Hepatocyte (in vitro differentiated cells): ENCODE data around the gene FHIP1A. TPM values are rescaled to one million over a fixed set of nuclear protein-coding genes. Genes with fewer than 3 reads are reported as not detected.

ENCODE experiments used
- DNase-seq: peaks from one replicate; pipeline ENCODE4 v3.0.0-alpha.2; 2016; ENCODE audit warnings: low spot score
- H2AFZ ChIP-seq: fragments of 200-600 bp; sonication (generic); 2 replicates; pipeline ENCODE4 v1.6.0; 2016; ENCODE audit warnings: antibody characterized with exemption, mild to moderate bottlenecking
- H3K27ac ChIP-seq: fragments of 200-600 bp; sonication (generic); 2 replicates; pipeline ENCODE4 v1.5.1; 2016; ENCODE audit warnings: mild to moderate bottlenecking
- H3K27me3 ChIP-seq: fragments of 200-600 bp; sonication (generic); 2 replicates; pipeline ENCODE4 v1.6.1; 2016
- H3K36me3 ChIP-seq: fragments of 200-600 bp; sonication (generic); replicated peaks from 2 replicates; pipeline ENCODE4 v1.5.1; 2016; ENCODE audit warnings: low read depth; ENCODE audit not compliant: insufficient read depth
- H3K4me1 ChIP-seq: fragments of 200-600 bp; sonication (generic); 2 replicates; pipeline ENCODE4 v1.5.1; 2016; ENCODE audit warnings: mild to moderate bottlenecking, moderate library complexity; ENCODE audit not compliant: insufficient read depth
- H3K4me2 ChIP-seq: fragments of 200-600 bp; sonication (generic); 2 replicates; pipeline ENCODE4 v1.6.0; 2016
- H3K4me3 ChIP-seq: fragments of 200-600 bp; sonication (generic); 2 replicates; pipeline ENCODE4 v1.5.1; 2016; ENCODE audit warnings: mild to moderate bottlenecking
- H3K79me2 ChIP-seq: fragments of 200-600 bp; sonication (generic); 2 replicates; pipeline ENCODE4 v1.6.0; 2017; ENCODE audit warnings: mild to moderate bottlenecking
- H3K9me2 ChIP-seq: fragments of 200-600 bp; sonication (generic); replicated peaks from 2 replicates; pipeline ENCODE4 v1.6.0; 2017; ENCODE audit warnings: mild to moderate bottlenecking; ENCODE audit not compliant: insufficient read depth
- H3K9me3 ChIP-seq: fragments of 200-600 bp; sonication (generic); 2 replicates; pipeline ENCODE4 v1.5.1; 2016; ENCODE audit warnings: low read depth, mild to moderate bottlenecking
- H4K20me1 ChIP-seq: fragments of 200-600 bp; sonication (generic); 2 replicates; pipeline ENCODE4 v1.6.0; 2016; ENCODE audit warnings: mild to moderate bottlenecking; ENCODE audit not compliant: insufficient read depth, poor library complexity, severe bottlenecking
- EZH2 ChIP-seq: fragments of 200-600 bp; sonication (generic); IDR thresholded peaks from 2 replicates; pipeline ENCODE4 v1.6.1; 2016; ENCODE audit warnings: antibody characterized with exemption, mild to moderate bottlenecking, borderline replicate concordance
- EZH2phosphoT487 ChIP-seq: fragments of 200-600 bp; sonication (generic); IDR thresholded peaks from one replicate; pipeline ENCODE4 v1.6.1; 2018; ENCODE audit warnings: antibody characterized with exemption, mild to moderate bottlenecking, low read depth, moderate library complexity; ENCODE audit not compliant: unreplicated experiment, severe bottlenecking
- WGBS: methylation state at CpG from one replicate; pipeline ENCODE4 v1.1.6; 2016; ENCODE audit warnings: low lambda C conversion rate; ENCODE audit errors: missing lambda C conversion rate; 5-methylcytosine and 5-hydroxymethylcytosine counted together
- polyA plus RNA-seq: library from polyadenylated mRNA; unstranded; fragments of >200 nt; fragmentation: Nextera tagmentation; extraction: Ambion mirVana; gene quantifications from 2 replicates; pipeline ENCODE4 v1.2.1, GENCODE V29; 2016
- total RNA-seq: library from RNA; depleted of rRNA; stranded (reverse); fragments of >200 nt; gene quantifications from 2 replicates; pipeline ENCODE4 v1.2.3, GENCODE V29; 2014
- TF ChIP-seq, protein P1 (sequence below): fragments of 200-600 bp; sonication (generic); IDR thresholded peaks from 2 replicates; pipeline ENCODE4 v1.5.1; 2016; ENCODE audit warnings: antibody characterized with exemption, mild to moderate bottlenecking; ENCODE audit not compliant: poor library complexity

The FHIP1A gene
- total and polyA plus RNA-seq, 2 experiments from 2014 or later: 1.8 to 7.1 TPM

DNA sequence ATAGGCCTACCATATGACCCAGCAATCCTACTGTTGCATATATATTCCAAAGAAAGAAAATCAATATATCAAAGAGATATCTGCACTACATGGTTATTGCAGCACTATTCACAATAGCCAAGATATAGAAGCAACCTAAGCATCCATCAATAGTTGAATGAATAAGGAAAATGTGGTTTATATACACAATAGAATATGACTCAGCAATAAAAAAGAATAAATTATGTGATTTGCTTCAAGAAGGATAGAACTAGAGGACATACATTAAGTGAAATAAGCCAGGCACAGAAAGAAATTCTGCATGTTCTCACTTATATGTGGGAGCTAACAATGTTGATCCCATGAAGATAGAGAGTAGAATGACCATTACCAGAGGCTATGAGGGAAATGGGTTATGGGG lies 13.1 kb upstream of the FHIP1A start:
- no peak overlapping the region for H3K4me3 ChIP-seq
- H3K4me2 ChIP-seq: no peak overlapping the region
- no peaks in the 10 kb centered on the region for H3K9me3 ChIP-seq
- H3K27me3 ChIP-seq: no peaks in the 10 kb centered on the region
- no peak for TF ChIP-seq EZH2phosphoT487
- TF ChIP-seq EZH2: no peak
- TF ChIP-seq, protein P1, sequence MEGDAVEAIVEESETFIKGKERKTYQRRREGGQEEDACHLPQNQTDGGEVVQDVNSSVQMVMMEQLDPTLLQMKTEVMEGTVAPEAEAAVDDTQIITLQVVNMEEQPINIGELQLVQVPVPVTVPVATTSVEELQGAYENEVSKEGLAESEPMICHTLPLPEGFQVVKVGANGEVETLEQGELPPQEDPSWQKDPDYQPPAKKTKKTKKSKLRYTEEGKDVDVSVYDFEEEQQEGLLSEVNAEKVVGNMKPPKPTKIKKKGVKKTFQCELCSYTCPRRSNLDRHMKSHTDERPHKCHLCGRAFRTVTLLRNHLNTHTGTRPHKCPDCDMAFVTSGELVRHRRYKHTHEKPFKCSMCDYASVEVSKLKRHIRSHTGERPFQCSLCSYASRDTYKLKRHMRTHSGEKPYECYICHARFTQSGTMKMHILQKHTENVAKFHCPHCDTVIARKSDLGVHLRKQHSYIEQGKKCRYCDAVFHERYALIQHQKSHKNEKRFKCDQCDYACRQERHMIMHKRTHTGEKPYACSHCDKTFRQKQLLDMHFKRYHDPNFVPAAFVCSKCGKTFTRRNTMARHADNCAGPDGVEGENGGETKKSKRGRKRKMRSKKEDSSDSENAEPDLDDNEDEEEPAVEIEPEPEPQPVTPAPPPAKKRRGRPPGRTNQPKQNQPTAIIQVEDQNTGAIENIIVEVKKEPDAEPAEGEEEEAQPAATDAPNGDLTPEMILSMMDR: no peak
- H3K4me1 ChIP-seq: no peaks in the 10 kb centered on the region
- no peaks in the 10 kb centered on the region for H3K9me2 ChIP-seq
- no peaks in the 10 kb centered on the region for H3K36me3 ChIP-seq
- H3K79me2 ChIP-seq: no peaks in the 10 kb centered on the region
- H4K20me1 ChIP-seq: no peaks in the 10 kb centered on the region
- no peak overlapping the region for H3K27ac ChIP-seq
- DNase-seq: no peak
- no peak overlapping the region for H2AFZ ChIP-seq

- H3K79me2 ChIP-seq: no peaks in the 10 kb centered on the region
- H3K4me1 ChIP-seq: no peaks in the 10 kb centered on the region
- H3K9me3 ChIP-seq: no peaks in the 10 kb centered on the region
- H3K9me2 ChIP-seq: no peaks in the 10 kb centered on the region
- TF ChIP-seq EZH2: no peak
- TF ChIP-seq EZH2phosphoT487: no peak
- TF ChIP-seq, protein P1: no peak
- H3K27me3 ChIP-seq: no peaks in the 10 kb centered on the region
- DNase-seq: no peak
- 97% methylated on average over 3 of the region's 3 CpGs for WGBS
- no peak overlapping the region for H2AFZ ChIP-seq
- H3K36me3 ChIP-seq: no peaks in the 10 kb centered on the region
- H3K4me2 ChIP-seq: no peak overlapping the region
- no peak overlapping the region for H3K27ac ChIP-seq
- H4K20me1 ChIP-seq: no peaks in the 10 kb centered on the region
- H3K4me3 ChIP-seq: no peak overlapping the region
These were observed 8.6 kb upstream of the FHIP1A start for GRCh38 chr4:151400343-151400742.

DNA sequence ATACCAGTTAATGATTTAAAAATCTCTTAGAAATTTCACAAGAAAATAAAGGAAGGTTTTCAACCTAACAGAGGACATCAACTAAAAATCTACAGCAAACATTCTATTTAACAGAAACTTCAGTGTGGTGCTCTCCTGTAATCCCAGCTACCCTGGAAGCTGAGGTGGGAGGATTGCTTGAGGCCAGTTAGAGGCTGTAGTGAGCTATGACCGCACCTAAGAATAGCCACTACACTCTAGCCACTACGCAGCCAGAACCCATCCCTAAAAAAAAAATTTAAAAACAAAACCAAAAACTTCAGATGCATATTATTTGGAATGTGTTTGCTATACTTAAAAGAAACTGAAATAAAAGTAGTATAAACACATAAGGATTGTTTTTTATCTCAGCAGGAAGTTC lies 7.2 kb upstream of the FHIP1A start:
- TF ChIP-seq EZH2: no peak
- 100% methylated on average over 2 of the region's 2 CpGs for WGBS
- H3K27me3 ChIP-seq: no peaks in the 10 kb centered on the region
- no peak overlapping the region for H3K4me2 ChIP-seq
- H4K20me1 ChIP-seq: no peaks in the 10 kb centered on the region
- H3K4me1 ChIP-seq: no peaks in the 10 kb centered on the region
- no peak overlapping the region for H3K4me3 ChIP-seq
- no peaks in the 10 kb centered on the region for H3K79me2 ChIP-seq
- no peaks in the 10 kb centered on the region for H3K36me3 ChIP-seq
- no peaks in the 10 kb centered on the region for H3K9me3 ChIP-seq
- H3K9me2 ChIP-seq: no peaks in the 10 kb centered on the region
- DNase-seq: no peak
- H3K27ac ChIP-seq: no peak overlapping the region
- no peak overlapping the region for H2AFZ ChIP-seq

DNA sequence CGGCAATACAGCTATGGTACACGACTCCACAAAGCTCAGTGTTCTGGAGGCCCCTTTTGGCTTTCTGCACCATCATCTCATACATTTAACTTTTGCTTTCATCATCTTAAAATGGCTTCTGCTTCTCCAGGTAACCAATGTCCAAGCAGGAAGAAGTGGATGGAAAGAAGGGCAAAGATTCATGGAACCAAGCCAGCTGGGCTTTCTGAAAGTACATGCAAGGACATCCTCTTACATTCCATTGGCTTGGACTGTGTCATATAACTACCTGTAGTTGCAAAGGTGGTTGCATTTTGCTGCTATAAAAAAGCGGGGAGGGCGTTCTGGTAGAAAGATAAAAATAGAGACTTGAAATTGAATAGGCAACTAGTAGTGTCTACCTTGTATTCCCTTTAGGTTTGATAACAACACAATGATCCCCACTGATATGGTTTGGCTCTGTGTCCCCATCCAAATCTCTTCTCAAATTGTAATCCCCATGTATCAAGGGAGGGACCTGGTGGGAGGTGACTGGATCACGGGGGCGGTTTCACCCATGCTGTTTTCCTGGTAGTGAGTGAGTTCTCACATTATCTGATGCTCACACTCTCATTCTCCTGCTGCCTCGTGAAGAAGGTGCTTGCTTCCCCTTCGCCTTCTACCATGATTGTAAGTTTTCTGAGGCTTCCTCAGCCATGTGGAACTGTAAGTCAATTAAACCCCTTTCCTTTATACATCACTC lies 6.7 kb upstream of the FHIP1A start:
- TF ChIP-seq EZH2phosphoT487: no peak
- TF ChIP-seq, protein P1: no peak
- TF ChIP-seq EZH2: no peak
- Histone ChIP-seq H3K36me3 (no peaks in the 10 kb centered on the region), H3K9me3 (no peaks in the 10 kb centered on the region), H3K9me2 (no peaks in the 10 kb centered on the region), H3K4me2 (no peak overlapping the region), H3K27me3 (no peaks in the 10 kb centered on the region), H3K27ac (no peak overlapping the region), H4K20me1 (no peaks in the 10 kb centered on the region), H3K79me2 (no peaks in the 10 kb centered on the region), H2AFZ (no peak overlapping the region), H3K4me1 (no peaks in the 10 kb centered on the region), H3K4me3 (no peak overlapping the region)
- no peak for DNase-seq
- 79% methylated on average over 8 of the region's 8 CpGs for WGBS
